DOHH2 (cell line): ENCODE measurements around the gene MALRD1.

Experiments
- EZH2phosphoT487 ChIP-seq: fragments of 200-600 bp; sonication (generic); IDR thresholded peaks from 2 replicates; pipeline ENCODE4 v1.6.1; 2017; ENCODE audit warnings: borderline replicate concordance, mild to moderate bottlenecking, antibody characterized with exemption, low read length, moderate library complexity, mixed read lengths
- TF ChIP-seq, protein P1 (sequence below): fragments of 200-600 bp; sonication (generic); IDR thresholded peaks from one replicate; pipeline ENCODE4 v1.5.1; 2014; ENCODE audit warnings: antibody characterized with exemption, mild to moderate bottlenecking, low read depth, low read length; ENCODE audit not compliant: poor library complexity, severe bottlenecking

- TF ChIP-seq, protein P1, sequence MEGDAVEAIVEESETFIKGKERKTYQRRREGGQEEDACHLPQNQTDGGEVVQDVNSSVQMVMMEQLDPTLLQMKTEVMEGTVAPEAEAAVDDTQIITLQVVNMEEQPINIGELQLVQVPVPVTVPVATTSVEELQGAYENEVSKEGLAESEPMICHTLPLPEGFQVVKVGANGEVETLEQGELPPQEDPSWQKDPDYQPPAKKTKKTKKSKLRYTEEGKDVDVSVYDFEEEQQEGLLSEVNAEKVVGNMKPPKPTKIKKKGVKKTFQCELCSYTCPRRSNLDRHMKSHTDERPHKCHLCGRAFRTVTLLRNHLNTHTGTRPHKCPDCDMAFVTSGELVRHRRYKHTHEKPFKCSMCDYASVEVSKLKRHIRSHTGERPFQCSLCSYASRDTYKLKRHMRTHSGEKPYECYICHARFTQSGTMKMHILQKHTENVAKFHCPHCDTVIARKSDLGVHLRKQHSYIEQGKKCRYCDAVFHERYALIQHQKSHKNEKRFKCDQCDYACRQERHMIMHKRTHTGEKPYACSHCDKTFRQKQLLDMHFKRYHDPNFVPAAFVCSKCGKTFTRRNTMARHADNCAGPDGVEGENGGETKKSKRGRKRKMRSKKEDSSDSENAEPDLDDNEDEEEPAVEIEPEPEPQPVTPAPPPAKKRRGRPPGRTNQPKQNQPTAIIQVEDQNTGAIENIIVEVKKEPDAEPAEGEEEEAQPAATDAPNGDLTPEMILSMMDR = no peak
- TF ChIP-seq EZH2phosphoT487 = no peak
Measured at GRCh38 chr10:19626156-19626555, 577.6 kb downstream of the MALRD1 start.
